ENCODE data around the gene NINJ2.

DNA sequence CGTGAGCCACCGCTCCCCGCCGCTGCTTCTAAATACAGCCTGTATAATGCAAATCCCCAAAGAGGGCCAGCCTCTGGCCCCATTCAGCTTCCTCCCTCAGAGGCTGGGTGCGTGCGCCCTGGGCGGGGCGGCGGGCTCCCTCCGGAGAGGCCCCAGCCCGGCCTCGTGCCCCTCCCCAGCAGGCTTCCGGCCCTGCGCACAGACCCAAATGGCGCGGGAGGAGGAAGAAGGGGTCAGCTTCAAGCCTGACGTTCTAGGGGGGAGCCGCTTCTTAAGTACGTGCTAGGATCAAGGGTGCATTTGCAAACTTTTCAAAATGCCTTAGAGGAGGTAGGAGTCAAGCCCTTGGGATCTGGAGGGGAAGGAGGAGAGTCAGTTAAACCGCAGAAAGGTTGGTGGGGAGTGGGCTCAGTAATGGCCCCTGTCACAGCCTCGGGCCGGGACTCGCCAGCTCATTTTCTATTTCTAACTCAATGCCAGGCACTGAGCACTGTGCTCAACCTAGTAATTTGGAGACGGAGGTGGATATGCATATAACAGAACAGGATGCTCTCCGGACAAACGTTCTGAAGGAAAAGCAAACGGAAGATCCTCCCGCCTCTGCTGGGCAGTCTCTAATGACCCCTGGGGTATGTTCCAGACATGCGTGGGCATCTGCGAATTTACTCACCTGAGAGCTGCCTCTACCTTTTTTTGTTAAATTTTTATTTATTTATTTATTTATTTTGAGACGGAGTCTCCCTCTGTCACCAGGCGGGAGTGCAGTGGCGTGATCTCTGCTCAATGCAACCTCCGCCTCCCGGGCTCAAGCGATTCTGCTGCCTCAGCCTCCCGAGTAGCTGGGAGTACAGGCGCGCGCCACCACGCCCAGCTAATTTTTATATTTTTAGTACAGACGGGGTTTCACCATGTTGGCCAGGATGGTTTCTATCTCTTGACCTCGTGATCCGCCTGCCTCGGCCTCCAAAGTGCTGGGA is 32.3 kb downstream of the NINJ2 start:
- TF ChIP-seq, protein P1, sequence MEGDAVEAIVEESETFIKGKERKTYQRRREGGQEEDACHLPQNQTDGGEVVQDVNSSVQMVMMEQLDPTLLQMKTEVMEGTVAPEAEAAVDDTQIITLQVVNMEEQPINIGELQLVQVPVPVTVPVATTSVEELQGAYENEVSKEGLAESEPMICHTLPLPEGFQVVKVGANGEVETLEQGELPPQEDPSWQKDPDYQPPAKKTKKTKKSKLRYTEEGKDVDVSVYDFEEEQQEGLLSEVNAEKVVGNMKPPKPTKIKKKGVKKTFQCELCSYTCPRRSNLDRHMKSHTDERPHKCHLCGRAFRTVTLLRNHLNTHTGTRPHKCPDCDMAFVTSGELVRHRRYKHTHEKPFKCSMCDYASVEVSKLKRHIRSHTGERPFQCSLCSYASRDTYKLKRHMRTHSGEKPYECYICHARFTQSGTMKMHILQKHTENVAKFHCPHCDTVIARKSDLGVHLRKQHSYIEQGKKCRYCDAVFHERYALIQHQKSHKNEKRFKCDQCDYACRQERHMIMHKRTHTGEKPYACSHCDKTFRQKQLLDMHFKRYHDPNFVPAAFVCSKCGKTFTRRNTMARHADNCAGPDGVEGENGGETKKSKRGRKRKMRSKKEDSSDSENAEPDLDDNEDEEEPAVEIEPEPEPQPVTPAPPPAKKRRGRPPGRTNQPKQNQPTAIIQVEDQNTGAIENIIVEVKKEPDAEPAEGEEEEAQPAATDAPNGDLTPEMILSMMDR (IDR thresholded peaks at IDR 0.05 in 8 of 11, conservative IDR thresholded peaks at IDR 0.05 in 3 of 11), result no peak
- TF ChIP-seq POLR2A (IDR thresholded peaks at IDR 0.05) (peak in 2 of 3 donors; percentile 27 to 75), POLR2AphosphoS5 (IDR thresholded peaks at IDR 0.05) (peak; percentile 88 to 96 (median 91))
